ENCODE results near the gene GNGT2.

The GNGT2 gene

GRCh38 chr17:49168706-49169105 lies 41.7 kb downstream of the GNGT2 start:
- DNase-seq = no peak

- no peak for DNase-seq
These were observed 45.2 kb downstream of the GNGT2 start for GRCh38 chr17:49165143-49165542.

- no peak for DNase-seq
These were observed 47.5 kb downstream of the GNGT2 start for GRCh38 chr17:49162866-49163265.

GRCh38 chr17:49157784-49158183 lies 52.6 kb downstream of the GNGT2 start:
- no peak for DNase-seq

- no peak for DNase-seq
These were observed 54.1 kb downstream of the GNGT2 start for GRCh38 chr17:49156256-49156655.
